A673 (cell line): ENCODE results near the gene ARHGAP24. TPM values are rescaled to one million over a fixed set of nuclear protein-coding genes. Genes with fewer than 3 reads are reported as not detected.
"Not testable (repeated sequence)": the region's sequence is repeated elsewhere in the genome, so short reads cannot be mapped to it uniquely, and the experiment has no call there.

Experiments
- BruUV-seq: library from RNA; stranded (reverse); fragments of 400-500 nt; replicated peaks from 2 replicates; lab custom pipeline; 2021; lab: Mats Ljungman, UMichigan
- CTCF ChIA-PET: fragments of 300-600 bp; sonication (Branson Sonifier 250); formaldehyde crosslinking; loops from one replicate; lab custom pipeline; 2022; ENCODE audit warnings: antibody characterized with exemption; lab: Charles Lee
- POLR2A ChIA-PET: fragments of 300-600 bp; sonication (Branson Sonifier 250); formaldehyde crosslinking; loops from one replicate; lab custom pipeline; 2022; ENCODE audit warnings: antibody characterized with exemption; ENCODE audit not compliant: low non-redundant PET; lab: Charles Lee
- DNase-seq: peaks from one replicate; pipeline ENCODE4 v3.0.0-alpha.2; 2015; ENCODE audit warnings: low spot score
- H3K27ac ChIP-seq: fragments of 200-600 bp; sonication (generic); 2 replicates; pipeline ENCODE4 v1.5.1; 2016; ENCODE audit warnings: mixed run types, low read depth, mild to moderate bottlenecking, mixed read lengths, antibody characterized with exemption, low read length; ENCODE audit not compliant: poor library complexity, severe bottlenecking
- H3K27me3 ChIP-seq: fragments of 200-600 bp; sonication (generic); replicated peaks from 2 replicates; pipeline ENCODE4 v1.6.1; 2017; ENCODE audit warnings: mixed run types, low read depth, mild to moderate bottlenecking, mixed read lengths, antibody characterized with exemption, low read length; ENCODE audit not compliant: insufficient read depth, poor library complexity
- H3K36me3 ChIP-seq: fragments of 200-600 bp; sonication (generic); 2 replicates; pipeline ENCODE4 v1.6.1; 2016; ENCODE audit warnings: mixed run types, mild to moderate bottlenecking, mixed read lengths, antibody characterized with exemption, low read length; ENCODE audit not compliant: insufficient read depth, poor library complexity, severe bottlenecking
- H3K4me1 ChIP-seq: fragments of 200-600 bp; sonication (generic); 2 replicates; pipeline ENCODE4 v1.6.1; 2017; ENCODE audit warnings: mixed run types, mild to moderate bottlenecking, mixed read lengths, antibody characterized with exemption, low read length; ENCODE audit not compliant: insufficient read depth, poor library complexity, severe bottlenecking
- H3K4me3 ChIP-seq: fragments of 200-600 bp; sonication (generic); 2 replicates; pipeline ENCODE4 v1.5.1; 2016; ENCODE audit warnings: low read depth, mixed run types, mild to moderate bottlenecking, mixed read lengths, low read length; ENCODE audit not compliant: poor library complexity, severe bottlenecking
- H3K9me3 ChIP-seq: fragments of 200-600 bp; sonication (generic); 2 replicates; pipeline ENCODE4 v1.6.1; 2016; ENCODE audit warnings: mixed run types, low read depth, mild to moderate bottlenecking, mixed read lengths, antibody characterized with exemption, low read length; ENCODE audit not compliant: poor library complexity, severe bottlenecking
- CTCF ChIP-seq: fragments of 300-800, 200-600 bp; sonication (generic); conservative IDR thresholded peaks from 2 replicates; pipeline ENCODE4 v1.5.1; 2017; ENCODE audit warnings: low read depth, mild to moderate bottlenecking, antibody characterized with exemption, low read length, moderate library complexity, mixed read lengths
- EZH2 ChIP-seq: fragments of 200-600 bp; sonication (generic); IDR thresholded peaks from 2 replicates; pipeline ENCODE4 v1.6.1; 2017; ENCODE audit warnings: borderline replicate concordance, low read depth, mild to moderate bottlenecking, mixed read lengths, antibody characterized with exemption, low read length; ENCODE audit not compliant: poor library complexity, severe bottlenecking
- intact Hi-C: fragments of 100-400 bp; cut with micrococcal nuclease; formaldehyde crosslinking; loops from one replicate; pipeline ENCODE4 v1.10.0; 2022; ENCODE audit not compliant: unreplicated experiment
- total RNA-seq: library from RNA; stranded (reverse); gene quantifications from 2 replicates; pipeline ENCODE4 v1.2.3, GENCODE V29; 2021

Gene ARHGAP24
- total RNA-seq, 1 experiment from 2014 or later, result 5.8 TPM

DNA sequence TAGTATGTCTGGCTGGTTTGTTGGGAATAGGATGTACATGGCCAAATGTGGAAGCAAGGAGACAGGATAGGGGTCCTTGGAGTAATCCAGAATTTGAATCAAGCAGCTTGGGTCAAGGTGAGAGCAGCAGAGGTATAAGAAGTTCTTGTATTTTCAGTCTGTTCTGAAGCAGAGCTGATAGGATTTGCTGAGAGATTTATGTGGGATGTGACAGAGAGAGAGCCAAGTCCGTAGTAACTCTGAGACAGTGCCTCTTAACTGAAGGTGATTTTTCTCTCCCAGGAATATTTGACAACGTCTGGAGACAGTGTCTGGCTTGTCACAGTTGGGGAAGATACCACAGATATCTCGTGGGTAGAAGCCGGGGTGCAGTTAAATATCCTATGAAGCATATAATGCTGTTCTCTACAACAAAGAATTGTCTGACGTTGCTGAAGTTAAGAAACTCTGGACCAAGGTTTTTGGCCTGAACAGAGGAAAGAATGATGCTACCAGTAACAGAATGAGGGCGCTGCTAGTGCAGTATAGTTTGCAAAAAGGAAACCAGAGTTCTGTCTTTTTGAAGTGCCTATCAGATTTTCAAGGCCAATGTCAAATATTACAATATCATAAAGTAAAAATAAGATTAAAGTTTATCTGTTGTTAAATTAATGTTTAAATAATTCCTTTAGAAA lies 184.0 kb downstream of the ARHGAP24 start:
- TF ChIP-seq EZH2 (no peak), CTCF (no peak)
- CTCF ChIA-PET, result no interaction called here
- H3K36me3 ChIP-seq, result no peaks in the 10 kb centered on the region
- H3K27ac ChIP-seq, result no peak overlapping the region
- no peak for DNase-seq
- H3K4me1 ChIP-seq, result no peaks in the 10 kb centered on the region
- intact Hi-C loops, result no loop called here
- no peak overlapping the region for H3K4me3 ChIP-seq
- no peaks in the 10 kb centered on the region for H3K27me3 ChIP-seq
- BruUV-seq, result no TSS peak
- H3K9me3 ChIP-seq, result no peaks in the 10 kb centered on the region
- POLR2A ChIA-PET, result no interaction called here

GRCh38 chr4:85659610-85660218 lies 184.8 kb downstream of the ARHGAP24 start:
- intact Hi-C loops, result no loop called here
- Histone ChIP-seq H3K27ac (no peak overlapping the region), H3K27me3 (no peaks in the 10 kb centered on the region), H3K4me3 (no peak overlapping the region), H3K4me1 (no peaks in the 10 kb centered on the region), H3K36me3 (no peaks in the 10 kb centered on the region), H3K9me3 (no peaks in the 10 kb centered on the region)
- POLR2A ChIA-PET, result no interaction called here
- TF ChIP-seq CTCF, result no peak
- no peak for TF ChIP-seq EZH2
- CTCF ChIA-PET, result no interaction called here
- BruUV-seq, result no TSS peak
- no peak for DNase-seq

- CTCF ChIA-PET, H3K36me3 ChIP-seq, BruUV-seq, H3K9me3 ChIP-seq, POLR2A ChIA-PET, H3K27ac ChIP-seq, H3K27me3 ChIP-seq, H3K4me3 ChIP-seq, intact Hi-C loops, H3K4me1 ChIP-seq, DNase-seq: not testable (repeated sequence)
Measured at GRCh38 chr4:85666625-85667024, 191.7 kb downstream of the ARHGAP24 start.
